NCI-H2196 treated with DMSO at 0.1 percent for 48 hours (cell line): ENCODE measurements around the gene HDGFL2.
"Not testable (repeated sequence)": the region's sequence is repeated elsewhere in the genome, so short reads cannot be mapped to it uniquely, and the experiment has no call there.

Experiments
- DNase-seq: peaks from one replicate; lab custom pipeline; 2025; ENCODE audit not compliant: unreplicated experiment; lab: John Stamatoyannopoulos, UW

The HDGFL2 gene

GRCh38 chr19:4529924-4530522, 57.9 kb downstream of the HDGFL2 start:
- no peak for DNase-seq

GRCh38 chr19:4531562-4532165, 59.6 kb downstream of the HDGFL2 start:
- DNase-seq = no peak

- no peak for DNase-seq
Observed at GRCh38 chr19:4533334-4533733, 61.2 kb downstream of the HDGFL2 start.

GRCh38 chr19:4533835-4534424, 61.8 kb downstream of the HDGFL2 start:
- DNase-seq = no peak

- DNase-seq = peak; percentile 89
Observed at GRCh38 chr19:4534836-4535658, 63.0 kb downstream of the HDGFL2 start, which contains the start of gene PLIN5. PLIN5 (minus strand) TSS chr19:4535224; CDS start chr19:4534074, 1,150 bp downstream.

GRCh38 chr19:4536798-4537197, 64.7 kb downstream of the HDGFL2 start:
- DNase-seq = peak; percentile 30

GRCh38 chr19:4537953-4538600, 66.0 kb downstream of the HDGFL2 start:
- DNase-seq = no peak

- peak; percentile 77 for DNase-seq
Observed at GRCh38 chr19:4538601-4538954, 66.5 kb downstream of the HDGFL2 start.

- DNase-seq = no peak
Observed at GRCh38 chr19:4539169-4539692, 67.1 kb downstream of the HDGFL2 start.

GRCh38 chr19:4539693-4540581, 67.8 kb downstream of the HDGFL2 start, which contains the start of gene LRG1:
LRG1 (minus strand) TSS chr19:4540036; CDS start chr19:4540013, 23 bp downstream.
- peak; percentile 51 for DNase-seq

GRCh38 chr19:4541114-4541805, 69.2 kb downstream of the HDGFL2 start:
- no peak for DNase-seq

- not testable (repeated sequence) for DNase-seq
Observed at GRCh38 chr19:4541806-4542145, 69.7 kb downstream of the HDGFL2 start.

GRCh38 chr19:4542896-4543841, 71.1 kb downstream of the HDGFL2 start:
- no peak for DNase-seq

- DNase-seq = no peak
Observed at GRCh38 chr19:4543842-4544647, 71.9 kb downstream of the HDGFL2 start.

- no peak for DNase-seq
Observed at GRCh38 chr19:4547303-4548237, 75.5 kb downstream of the HDGFL2 start.

GRCh38 chr19:4548238-4548584, 76.1 kb downstream of the HDGFL2 start:
- DNase-seq = no peak
